WERI-Rb-1 (cell line): ENCODE measurements around the gene TTC28.

ENCODE experiments used
- DNase-seq: peaks from one replicate; pipeline ENCODE4 v3.0.0-alpha.2; 2020
- H3K27ac ChIP-seq: fragments of 250-450 bp; sonication (Bioruptor Pico); 2 replicates; pipeline ENCODE4 v1.5.1; 2020; ENCODE audit warnings: mild to moderate bottlenecking, moderate library complexity
- H3K27me3 ChIP-seq: fragments of 250-450 bp; sonication (Bioruptor Pico); 2 replicates; pipeline ENCODE4 v1.5.1; 2021; ENCODE audit warnings: mild to moderate bottlenecking, low read depth, moderate library complexity; ENCODE audit not compliant: insufficient read depth, severe bottlenecking
- H3K36me3 ChIP-seq: fragments of 250-450 bp; sonication (Bioruptor Pico); 2 replicates; pipeline ENCODE4 v1.5.1; 2020; ENCODE audit warnings: mild to moderate bottlenecking, moderate library complexity
- H3K4me3 ChIP-seq: 2 replicates; pipeline ENCODE4 v1.5.1; 2011; ENCODE audit warnings: low read depth, mild to moderate bottlenecking, control low read depth, low read length
- H3K9me3 ChIP-seq: fragments of 250-450 bp; sonication (Bioruptor Pico); 2 replicates; pipeline ENCODE4 v1.5.1; 2021; ENCODE audit warnings: mild to moderate bottlenecking, moderate library complexity; ENCODE audit not compliant: severe bottlenecking
- CTCF ChIP-seq: IDR thresholded peaks from 2 replicates; pipeline ENCODE4 v1.5.1; 2011; ENCODE audit warnings: low read depth, mild to moderate bottlenecking, control low read depth, inconsistent platforms, low read length

TTC28 gene

GRCh38 chr22:28120691-28121592, 558.7 kb downstream of the TTC28 start:
- TF ChIP-seq CTCF: no peak

GRCh38 chr22:28118957-28119631, 560.5 kb downstream of the TTC28 start:
- Histone ChIP-seq H3K4me3 (no peak overlapping the region), H3K36me3 (no peaks in the 10 kb centered on the region), H3K27me3 (no peaks in the 10 kb centered on the region), H3K9me3 (no peaks in the 10 kb centered on the region), H3K27ac (no peak overlapping the region)
- TF ChIP-seq CTCF: no peak
- no peak for DNase-seq

More at GRCh38 chr22:28120691-28121592, 558.7 kb downstream of the TTC28 start:
- Histone ChIP-seq H3K36me3 (no peaks in the 10 kb centered on the region), H3K9me3 (no peaks in the 10 kb centered on the region), H3K27ac (no peak overlapping the region), H3K27me3 (no peaks in the 10 kb centered on the region), H3K4me3 (no peak overlapping the region)
- DNase-seq: no peak

GRCh38 chr22:28116219-28116673, 563.4 kb downstream of the TTC28 start:
- TF ChIP-seq CTCF: no peak
- H3K36me3 ChIP-seq: no peaks in the 10 kb centered on the region
- DNase-seq: no peak
- H3K27ac ChIP-seq: no peak overlapping the region
- H3K27me3 ChIP-seq: no peaks in the 10 kb centered on the region
- no peaks in the 10 kb centered on the region for H3K9me3 ChIP-seq
- H3K4me3 ChIP-seq: no peak overlapping the region

- no peak overlapping the region for H3K27ac ChIP-seq
- H3K27me3 ChIP-seq: no peaks in the 10 kb centered on the region
- no peak overlapping the region for H3K4me3 ChIP-seq
- no peaks in the 10 kb centered on the region for H3K36me3 ChIP-seq
- no peak for DNase-seq
- TF ChIP-seq CTCF: no peak
- H3K9me3 ChIP-seq: no peaks in the 10 kb centered on the region
Observed at GRCh38 chr22:28115426-28115825, 564.2 kb downstream of the TTC28 start.

- Histone ChIP-seq H3K9me3 (no peaks in the 10 kb centered on the region), H3K36me3 (peaks cover 3% of the 10 kb centered on the region; the same call in 1 of the 2 replicates), H3K4me3 (peak overlapping the region; percentile 5; the same call in 1 of the 2 replicates), H3K27ac (peak overlapping the region; percentile 73), H3K27me3 (no peaks in the 10 kb centered on the region)
- peak; percentile 95 for DNase-seq
- TF ChIP-seq CTCF: peak; percentile 53
Observed at GRCh38 chr22:28112548-28113043, 567.0 kb downstream of the TTC28 start.
